Progenitor cell of endocrine pancreas (in vitro differentiated cells): ENCODE data around the gene BBS9. TPM values are rescaled to one million over a fixed set of nuclear protein-coding genes. Genes with fewer than 3 reads are reported as not detected.

Source experiments
- DNase-seq: peaks from one replicate; pipeline ENCODE4 v3.0.0; 2021; ENCODE audit warnings: low spot score; ENCODE audit not compliant: unreplicated experiment
- H3K27ac Mint-ChIP-seq: 2 replicates; pipeline ENCODE4 v1.8.0; 2021; ENCODE audit warnings: mild to moderate bottlenecking, moderate library complexity, mixed read lengths
- H3K27me3 Mint-ChIP-seq: 2 replicates; pipeline ENCODE4 v1.8.0; 2021; ENCODE audit warnings: mixed read lengths
- H3K36me3 Mint-ChIP-seq: 2 replicates; pipeline ENCODE4 v1.8.0; 2022; ENCODE audit warnings: mixed read lengths; ENCODE audit not compliant: insufficient read depth
- H3K4me1 Mint-ChIP-seq: 2 replicates; pipeline ENCODE4 v1.8.0; 2021; ENCODE audit warnings: low read depth, mixed read lengths
- H3K4me3 Mint-ChIP-seq: 2 replicates; pipeline ENCODE4 v1.8.0; 2021; ENCODE audit warnings: low read depth, mild to moderate bottlenecking, moderate library complexity, mixed read lengths
- H3K9me3 Mint-ChIP-seq: 2 replicates; pipeline ENCODE4 v1.8.0; 2021; ENCODE audit warnings: low read depth, mixed read lengths
- CTCF ChIP-seq: fragments of 200-600 bp; sonication (generic); IDR thresholded peaks from one replicate; pipeline ENCODE4 v1.5.0; 2021; ENCODE audit warnings: antibody characterized with exemption, mild to moderate bottlenecking; ENCODE audit not compliant: unreplicated experiment
- total RNA-seq: library from RNA; stranded (reverse); gene quantifications from 2 replicates; pipeline ENCODE4 v1.2.1, GENCODE V29; 2021

BBS9 gene
- total RNA-seq, 1 donor from 2014 or later = 25.5 TPM

DNA sequence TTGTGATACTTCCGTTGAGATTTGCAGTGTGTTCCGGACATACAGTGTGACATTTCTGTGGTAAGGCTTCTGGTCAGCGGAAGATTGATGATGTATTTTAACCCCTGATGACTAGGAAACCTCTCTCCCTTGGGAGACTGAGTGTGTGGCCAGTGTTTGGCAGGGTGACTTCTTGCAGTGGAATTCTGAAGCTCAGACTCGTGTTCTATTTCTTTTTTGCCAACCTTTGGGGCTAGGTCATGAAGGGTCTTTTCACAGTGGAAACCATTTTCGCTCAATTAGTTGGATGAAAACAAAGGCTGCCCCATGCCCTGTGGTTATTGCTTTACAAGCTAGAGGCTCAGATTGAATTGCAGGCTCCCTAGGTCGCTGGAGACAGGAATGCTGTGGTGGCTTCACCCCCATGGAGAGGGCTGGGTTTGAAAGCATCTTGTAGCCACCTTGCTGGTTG is 288.9 kb downstream of the BBS9 start:
- H3K27ac Mint-ChIP-seq = no peak overlapping the region

DNA sequence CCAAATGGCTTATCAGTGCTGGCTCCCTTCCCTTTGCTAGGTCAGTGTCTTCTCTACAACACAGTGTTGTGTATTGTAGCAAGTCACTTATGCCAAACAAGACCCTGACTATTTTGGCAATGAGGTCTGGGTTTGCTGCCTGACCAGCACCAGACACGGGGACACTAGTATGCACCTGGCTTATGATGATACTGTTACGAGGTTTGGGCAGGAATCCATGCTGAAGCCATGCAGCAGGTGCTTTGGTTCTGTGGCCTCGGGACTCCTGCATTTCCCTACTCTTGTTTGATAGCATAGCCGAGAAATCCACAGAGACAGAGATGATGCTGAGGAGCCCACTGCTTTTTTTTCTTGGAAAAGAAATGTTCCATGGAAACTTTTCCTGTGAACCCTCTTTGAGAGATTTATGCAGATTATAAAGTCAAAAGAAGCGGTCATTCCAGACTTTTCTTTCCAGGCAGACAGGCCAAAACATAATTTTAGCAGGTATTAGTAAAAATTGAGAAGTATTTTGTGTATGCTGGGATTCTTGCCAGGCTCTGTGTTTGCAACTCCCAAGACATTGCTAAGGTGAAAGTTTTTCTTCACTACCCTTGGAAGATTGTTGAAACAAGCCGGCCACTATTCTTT is 291.1 kb downstream of the BBS9 start:
- Mint-ChIP-seq H3K4me1 (peaks cover 1% of the 10 kb centered on the region), H3K36me3 (no peaks in the 10 kb centered on the region), H3K4me3 (no peak overlapping the region), H3K9me3 (no peaks in the 10 kb centered on the region), H3K27ac (no peak overlapping the region), H3K27me3 (no peaks in the 10 kb centered on the region)
- TF ChIP-seq CTCF = no peak
- no peak for DNase-seq

More for the DNA sequence above, 288.9 kb downstream of the BBS9 start:
- H3K4me3 Mint-ChIP-seq = no peak overlapping the region
- no peak for DNase-seq
- no peaks in the 10 kb centered on the region for H3K9me3 Mint-ChIP-seq
- H3K4me1 Mint-ChIP-seq = no peaks in the 10 kb centered on the region
- H3K36me3 Mint-ChIP-seq = no peaks in the 10 kb centered on the region
- no peak for TF ChIP-seq CTCF
- H3K27me3 Mint-ChIP-seq = no peaks in the 10 kb centered on the region

GRCh38 chr7:33421429-33421828 is 292.1 kb downstream of the BBS9 start:
- DNase-seq = no peak
- Mint-ChIP-seq H3K9me3 (no peaks in the 10 kb centered on the region), H3K27me3 (no peaks in the 10 kb centered on the region), H3K4me3 (no peak overlapping the region), H3K27ac (no peak overlapping the region), H3K4me1 (peaks cover 2% of the 10 kb centered on the region), H3K36me3 (no peaks in the 10 kb centered on the region)
- peak; percentile 7 for TF ChIP-seq CTCF

DNA sequence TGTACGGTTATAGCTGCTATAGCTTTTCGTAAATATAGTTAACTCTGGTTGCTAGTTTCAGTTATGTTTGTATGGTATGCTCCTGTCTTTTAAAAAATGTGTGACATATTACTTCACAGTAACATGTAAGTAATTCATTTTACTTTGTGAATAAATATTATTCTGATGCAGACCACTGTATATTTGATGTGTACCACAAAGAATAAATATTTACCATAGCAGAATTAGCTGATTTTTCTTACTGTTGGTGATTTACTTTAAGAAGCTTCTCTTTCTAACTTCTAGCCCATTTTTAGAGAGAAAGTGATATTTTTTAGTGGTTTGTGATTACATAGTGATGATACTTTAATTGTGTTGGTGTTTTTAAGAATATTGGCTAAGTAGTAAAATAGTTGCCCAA is 292.8 kb downstream of the BBS9 start:
- no peak for DNase-seq
- TF ChIP-seq CTCF = no peak
- H3K27ac Mint-ChIP-seq = no peak overlapping the region
- H3K4me3 Mint-ChIP-seq = no peak overlapping the region
- H3K4me1 Mint-ChIP-seq = peaks cover 5% of the 10 kb centered on the region
- H3K9me3 Mint-ChIP-seq = no peaks in the 10 kb centered on the region
- H3K36me3 Mint-ChIP-seq = no peaks in the 10 kb centered on the region
- no peaks in the 10 kb centered on the region for H3K27me3 Mint-ChIP-seq

GRCh38 chr7:33422825-33423645 is 293.7 kb downstream of the BBS9 start:
- H3K4me1 Mint-ChIP-seq = peaks cover 11% of the 10 kb centered on the region
- H3K9me3 Mint-ChIP-seq = no peaks in the 10 kb centered on the region
- DNase-seq = no peak
- no peaks in the 10 kb centered on the region for H3K27me3 Mint-ChIP-seq
- TF ChIP-seq CTCF = no peak
- H3K36me3 Mint-ChIP-seq = no peaks in the 10 kb centered on the region
- H3K4me3 Mint-ChIP-seq = no peak overlapping the region
- peak overlapping the region; percentile 62 for H3K27ac Mint-ChIP-seq
